ENCODE results near the gene KIF6.

GRCh38 chr6:39428816-39429215 lies 296.4 kb downstream of the KIF6 start:
- TF ChIP-seq GATA3 (IDR thresholded peaks at IDR 0.05; ENCODE audit: low read depth, low read length) (no peak), GATA2 (IDR thresholded peaks at IDR 0.05; ENCODE audit: low read depth, low read length) (no peak)

Data from SH-SY5Y (cell line).